Mammary epithelial cell (primary cell): ENCODE results near the gene CAST.

Experiments used
- CTCF ChIP-seq, 2 donors: IDR thresholded peaks in 1 of 2; conservative IDR thresholded peaks in 1 of 2; 2 replicates each; pipeline ENCODE4 v1.5.1; 2011 to 2012; ENCODE audit warnings: inconsistent platforms in 2 of 2, low read length in 2 of 2, mild to moderate bottlenecking in 2 of 2, control low read depth in 1 of 2, low read depth in 1 of 2; ENCODE audit not compliant: insufficient read depth in 1 of 2; ENCODE audit errors: extremely low read depth in 1 of 2
- EZH2 ChIP-seq: IDR thresholded peaks from 2 replicates; pipeline ENCODE4 v1.6.1; 2012; ENCODE audit warnings: low read length, inconsistent platforms, borderline replicate concordance

- TF ChIP-seq CTCF (conservative IDR thresholded peaks at IDR 0.05 in 1 of 2, IDR thresholded peaks at IDR 0.05 in 1 of 2; ENCODE audit: extremely low read depth in 1 of 2, insufficient read depth in 1 of 2, low read depth in 1 of 2, low read length in 2 of 2) (no peak), EZH2 (no peak)
These were observed 146.3 kb downstream of the CAST start for GRCh38 chr5:96808541-96808828.
